ENCODE measurements around the gene HARS1.
"Not testable (repeated sequence)": the region's sequence is repeated elsewhere in the genome, so short reads cannot be mapped to it uniquely, and the experiment has no call there.

HARS1 gene

DNA sequence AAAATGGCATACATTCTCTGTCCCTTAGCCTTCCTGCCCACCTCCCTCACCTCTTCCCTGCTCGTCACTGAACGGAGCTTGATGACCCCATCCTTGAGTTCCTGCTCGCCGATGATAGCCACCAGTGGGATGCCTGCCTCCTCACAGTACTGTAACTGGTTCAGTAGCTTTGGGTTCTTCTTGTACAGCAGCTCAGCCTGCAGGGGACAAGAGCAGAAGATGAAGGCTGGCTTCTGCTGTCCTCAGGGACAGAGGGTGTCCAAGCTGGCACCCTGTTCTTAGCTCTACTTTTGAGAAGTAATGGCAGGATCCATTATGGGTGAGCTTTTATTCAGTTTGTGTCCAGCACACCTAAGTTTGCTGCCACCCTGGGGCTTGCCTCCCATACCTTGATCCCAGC is 16.5 kb downstream of the HARS1 start:
- DNase-seq: no peak

DNA sequence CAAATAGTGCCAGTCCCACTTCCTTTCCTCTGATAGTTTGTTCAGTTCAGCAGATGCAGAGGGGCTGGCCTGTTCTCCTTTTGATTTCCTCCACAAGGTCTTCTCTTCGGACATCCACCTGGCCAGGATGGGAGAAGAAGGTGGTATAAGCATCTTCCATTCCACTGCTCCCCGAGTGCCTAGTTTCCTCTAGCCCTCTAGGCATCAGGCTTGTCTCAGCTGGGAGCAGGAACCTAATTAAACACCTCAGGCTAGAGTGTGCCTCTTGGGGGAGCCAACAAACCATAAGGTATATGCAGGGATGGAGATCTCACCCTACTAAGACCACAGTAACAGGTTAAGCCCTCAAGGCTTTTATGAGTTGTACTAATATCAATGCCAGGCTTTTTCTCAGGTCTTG is 17.0 kb downstream of the HARS1 start:
- no peak for DNase-seq

DNA sequence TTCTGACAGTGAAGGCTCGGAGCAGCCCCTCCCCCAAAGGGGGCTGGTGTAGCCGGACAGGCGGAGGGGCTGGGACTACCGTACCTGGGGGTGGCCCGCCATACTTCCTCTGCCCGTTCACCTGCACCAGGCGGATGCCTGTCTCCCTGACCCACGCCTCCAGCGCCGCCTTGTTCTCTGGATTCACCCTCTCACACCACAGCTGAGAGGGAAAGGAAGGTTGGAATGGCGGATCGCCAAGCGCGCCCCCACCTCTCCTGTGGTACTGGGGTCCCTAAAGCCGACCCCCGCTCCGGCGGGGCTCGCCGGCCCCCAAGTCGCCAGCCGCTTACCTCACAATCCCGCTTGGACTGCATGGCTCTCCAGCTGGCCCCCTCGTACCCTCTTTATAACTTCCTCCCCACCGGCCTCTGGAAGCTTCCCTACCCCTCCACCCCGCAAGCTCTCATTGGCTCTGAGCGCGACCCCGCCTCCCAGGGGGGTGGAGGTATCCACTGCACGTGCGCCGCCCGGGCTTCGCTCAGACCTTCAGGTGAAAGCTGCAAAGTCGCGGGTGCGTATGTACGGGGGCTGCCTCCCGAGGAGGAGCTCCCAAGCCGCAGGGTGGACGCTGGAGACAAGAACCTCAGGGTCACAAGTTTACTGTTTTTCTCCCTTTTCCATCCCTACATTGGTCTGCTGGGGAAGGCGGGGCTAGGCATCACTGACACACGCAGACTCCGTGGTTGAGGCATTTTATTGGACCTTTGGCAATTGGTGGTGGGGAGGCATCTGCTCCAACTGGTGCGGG is 17.8 kb downstream of the HARS1 start, which contains the start of gene DND1:
TSS of gene DND1 (minus strand) at position 390 of the 790 bp plus-strand sequence. CDS start at position 356, 34 bp downstream.
- no peak for DNase-seq

DNA sequence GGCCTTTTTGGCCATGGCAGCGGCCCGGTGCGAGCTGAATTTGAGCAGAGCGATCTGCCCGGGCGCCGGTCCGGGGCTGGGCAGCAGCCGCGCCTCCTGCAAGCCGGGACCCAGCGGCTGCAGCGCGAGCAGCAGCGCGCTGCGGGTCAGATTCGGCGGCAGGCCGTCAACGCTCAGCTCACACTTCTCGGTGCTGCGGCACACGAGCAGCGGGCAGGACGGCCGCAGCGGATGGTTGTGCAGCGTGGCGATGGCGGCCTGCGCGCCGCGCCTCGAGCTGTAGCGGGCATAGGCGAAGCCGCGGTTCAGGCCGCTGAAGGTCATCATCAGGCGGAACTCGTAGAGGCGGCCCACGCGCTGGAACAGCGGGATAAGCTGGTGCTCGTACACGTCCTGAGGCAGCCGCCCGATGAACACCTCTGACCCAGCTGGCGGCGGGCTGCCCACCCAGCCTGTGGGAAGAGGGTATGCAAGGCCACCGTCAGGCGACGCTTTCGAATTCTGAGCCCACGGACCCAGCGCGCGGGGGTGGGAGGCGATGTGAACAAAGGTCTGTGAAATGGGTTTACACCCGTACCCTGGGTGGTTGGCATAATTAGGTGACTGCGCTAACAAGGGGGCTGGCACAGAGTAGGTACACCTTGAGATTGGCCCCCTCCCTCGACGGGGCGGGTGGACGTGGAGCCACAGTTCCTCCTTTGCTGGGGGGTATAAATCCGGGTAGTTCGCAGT is 18.5 kb downstream of the HARS1 start:
- DNase-seq: peak; percentile 43

DNA sequence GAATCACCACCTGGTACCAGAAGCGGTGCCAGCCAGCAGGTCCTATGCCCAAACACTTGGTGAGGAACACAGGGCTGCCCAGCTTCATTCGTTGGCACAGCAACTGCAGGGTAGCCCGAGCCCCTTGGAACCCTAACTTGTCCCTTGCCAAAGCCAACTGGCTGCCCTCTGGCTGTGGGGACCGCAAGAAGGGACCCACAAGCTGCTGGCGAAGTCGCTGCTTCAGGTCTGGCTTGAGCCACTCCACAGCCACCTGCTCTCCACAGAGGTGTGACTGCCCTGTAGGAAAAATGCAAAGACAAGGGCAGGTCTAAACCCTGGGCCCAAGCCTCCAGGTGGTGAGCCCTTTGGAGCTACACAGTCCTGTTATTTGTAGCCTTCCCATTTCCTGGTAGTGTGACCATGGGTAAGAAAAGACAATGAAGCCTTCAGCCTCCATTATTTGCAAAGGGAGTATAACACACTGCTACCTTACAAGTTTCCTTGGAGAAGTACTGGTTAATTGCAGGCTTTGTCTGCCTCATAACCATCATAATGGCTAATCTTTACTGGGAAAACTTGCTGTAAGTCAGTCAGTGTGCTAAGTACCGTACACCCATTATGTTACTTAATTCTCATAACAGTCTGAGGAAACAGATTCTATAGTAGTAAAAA is 19.6 kb downstream of the HARS1 start:
- DNase-seq: no peak

DNA sequence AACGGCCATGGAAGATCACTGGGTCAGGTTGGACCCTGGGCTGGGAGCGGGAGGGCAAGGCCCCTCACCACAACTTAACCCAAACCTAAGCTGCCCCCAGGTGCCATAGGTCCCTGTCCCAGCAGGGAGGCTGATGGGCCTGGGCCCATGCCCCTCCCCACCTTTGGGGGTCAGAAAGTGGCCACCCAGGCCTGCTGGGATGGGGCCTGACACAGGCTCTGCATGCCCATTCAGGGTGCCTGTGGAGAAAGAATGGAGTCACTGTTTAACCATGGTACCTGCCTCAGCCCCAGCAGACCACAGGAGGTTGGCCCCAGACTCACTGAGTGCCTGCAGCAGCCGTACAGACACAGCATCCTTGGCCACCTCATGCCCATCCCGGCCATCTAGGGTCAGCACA is 20.1 kb downstream of the HARS1 start:
- not testable (repeated sequence) for DNase-seq

DNA sequence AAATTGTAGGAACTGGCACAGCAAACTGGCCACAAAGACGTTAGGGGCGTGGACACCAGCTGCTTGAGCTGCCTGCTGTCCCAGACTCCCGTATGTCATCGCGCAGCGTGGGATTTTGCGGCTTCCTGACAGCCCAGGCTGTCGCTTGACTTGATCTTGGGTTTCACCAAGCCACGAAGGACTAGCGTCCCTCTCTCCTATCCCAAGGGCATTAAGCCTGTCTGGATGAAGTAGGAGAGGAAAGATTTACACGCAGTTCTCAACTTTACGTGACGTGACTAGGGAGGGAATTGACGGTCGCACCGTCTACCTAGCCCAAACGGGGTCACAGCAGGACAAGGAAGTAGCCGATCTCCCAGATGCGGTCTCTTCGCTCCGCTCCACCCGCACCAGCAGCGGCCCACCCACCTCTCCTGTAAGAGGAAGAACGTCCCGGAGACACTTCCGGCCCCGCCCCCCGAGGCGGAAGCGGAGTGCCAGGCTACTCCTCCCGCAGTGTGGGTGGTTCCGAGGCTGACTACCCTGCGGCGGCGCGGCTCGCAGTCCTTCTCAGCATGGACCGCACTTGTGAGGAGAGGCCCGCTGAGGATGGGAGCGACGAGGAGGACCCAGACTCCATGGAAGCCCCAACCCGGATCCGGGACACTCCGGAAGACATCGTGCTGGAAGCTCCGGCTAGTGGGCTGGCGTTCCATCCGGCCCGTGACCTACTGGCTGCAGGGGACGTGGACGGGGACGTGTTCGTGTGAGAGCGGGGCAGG is 26.6 kb downstream of the HARS1 start, which contains the start of gene WDR55:
TSS of gene WDR55 (plus strand) at position 546 of the 761 bp plus-strand sequence. CDS start at position 555, 9 bp downstream.
- peak; percentile 96 for DNase-seq

DNA sequence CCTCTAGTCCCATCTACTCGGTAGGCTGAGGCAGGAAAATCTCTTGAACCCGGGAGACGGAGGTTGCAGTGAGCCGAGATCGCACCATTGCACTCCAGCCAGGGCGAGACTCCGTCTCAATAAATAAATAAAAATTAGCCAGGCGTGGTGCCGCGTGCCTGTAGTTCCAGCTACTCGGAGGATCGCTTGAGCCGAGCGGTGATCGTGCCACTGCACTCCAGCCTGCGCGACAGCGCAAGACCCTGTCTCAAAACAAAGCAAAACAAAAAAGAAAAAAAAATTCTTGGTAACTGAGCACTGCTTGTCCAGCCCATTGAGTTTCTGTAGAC is 27.2 kb downstream of the HARS1 start:
- no peak for DNase-seq

DNA sequence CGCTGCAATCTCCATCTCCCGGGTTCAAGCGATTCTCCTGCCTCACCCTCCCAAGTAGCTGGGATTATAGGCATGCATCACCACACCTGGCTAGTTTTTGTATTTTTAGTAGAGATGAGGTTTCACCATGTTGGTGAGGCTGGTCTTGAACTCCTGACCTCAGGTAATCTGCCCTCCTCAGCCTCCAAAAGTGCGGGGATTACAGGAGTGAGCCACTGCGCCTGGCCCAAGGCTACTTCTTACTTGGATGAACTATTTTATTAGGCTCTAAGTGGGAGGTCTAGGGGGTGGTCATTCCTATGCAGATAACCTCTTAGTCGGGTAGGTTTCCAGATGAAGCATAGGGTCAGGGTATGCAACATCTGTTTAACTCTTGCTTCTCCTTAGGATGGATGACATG is 30.8 kb downstream of the HARS1 start:
- not testable (repeated sequence) for DNase-seq

DNA sequence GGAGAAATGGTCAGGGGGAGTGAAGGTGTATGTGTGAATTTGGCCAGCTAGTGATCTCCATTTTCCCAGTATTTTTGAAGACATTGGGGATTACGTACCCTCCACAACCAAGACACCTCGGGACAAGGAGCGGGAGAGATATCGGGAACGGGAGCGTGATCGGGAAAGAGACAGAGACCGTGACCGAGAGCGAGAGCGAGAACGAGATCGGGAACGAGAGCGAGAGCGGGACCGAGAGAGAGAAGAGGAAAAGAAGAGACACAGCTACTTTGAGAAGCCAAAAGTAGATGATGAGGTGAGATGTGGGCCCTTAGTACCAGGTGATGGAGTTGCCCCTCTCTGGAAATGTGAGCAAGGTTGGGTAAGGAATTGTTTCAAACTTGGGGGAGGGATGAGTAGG is 32.3 kb downstream of the HARS1 start:
- no peak for DNase-seq

DNA sequence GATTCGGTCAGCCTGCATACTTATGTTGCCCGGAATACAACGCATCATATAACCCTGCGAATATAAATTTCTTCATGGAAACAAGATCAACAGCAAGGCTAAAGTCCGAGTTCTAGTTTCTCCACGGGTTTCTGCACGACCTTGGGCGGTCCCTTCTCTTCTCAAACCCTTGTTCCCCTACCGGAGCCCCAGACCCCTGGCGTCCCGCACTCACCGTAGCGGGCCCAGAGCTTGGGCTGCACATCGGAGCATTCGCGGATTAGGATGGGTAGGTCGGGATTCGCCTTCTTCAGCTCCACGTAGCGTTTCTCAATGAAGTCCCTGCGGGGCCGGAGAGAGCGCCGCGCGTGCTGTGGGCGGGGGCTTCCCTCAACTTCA is 44.1 kb downstream of the HARS1 start:
- DNase-seq: no peak

DNA sequence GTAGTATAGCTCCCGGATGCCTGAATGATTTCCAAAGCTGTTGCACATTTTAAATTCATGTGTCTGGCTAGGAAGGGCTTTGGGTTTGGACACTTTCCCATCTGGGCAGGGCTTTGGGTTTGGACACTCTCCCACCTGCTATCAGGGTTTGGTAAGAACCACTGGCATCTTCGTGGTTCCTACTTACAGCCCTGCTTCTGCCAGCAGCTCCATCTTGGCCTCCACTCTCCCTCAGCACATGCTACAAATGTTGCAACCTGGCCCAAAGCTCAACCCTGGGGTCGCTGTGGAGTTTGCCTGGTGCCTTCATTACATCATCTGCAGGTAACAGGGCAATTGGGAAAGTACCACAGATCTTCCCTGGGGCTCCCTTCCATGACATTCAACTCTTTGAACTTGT is 48.5 kb downstream of the HARS1 start:
- DNase-seq: no peak

DNA sequence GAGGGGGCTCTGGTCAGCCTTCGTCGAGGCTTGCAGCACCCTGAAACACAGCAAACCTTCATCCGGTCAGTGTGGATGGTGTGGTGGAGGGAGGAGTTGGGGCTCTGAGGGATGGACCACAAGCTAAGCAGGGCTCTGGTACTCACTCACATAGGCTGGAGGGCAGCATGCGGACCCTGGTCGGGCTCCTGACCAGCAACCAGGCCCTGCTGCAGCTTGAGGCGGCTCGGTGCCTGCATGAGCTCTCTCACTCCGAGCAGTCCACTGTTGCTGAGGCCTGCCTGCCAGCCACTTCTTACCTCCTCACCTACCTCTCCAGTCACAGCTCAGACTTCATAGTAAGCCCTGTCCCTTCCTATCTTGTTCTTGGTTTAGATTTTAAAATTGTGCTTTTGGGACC is 49.5 kb downstream of the HARS1 start:
- no peak for DNase-seq

DNA sequence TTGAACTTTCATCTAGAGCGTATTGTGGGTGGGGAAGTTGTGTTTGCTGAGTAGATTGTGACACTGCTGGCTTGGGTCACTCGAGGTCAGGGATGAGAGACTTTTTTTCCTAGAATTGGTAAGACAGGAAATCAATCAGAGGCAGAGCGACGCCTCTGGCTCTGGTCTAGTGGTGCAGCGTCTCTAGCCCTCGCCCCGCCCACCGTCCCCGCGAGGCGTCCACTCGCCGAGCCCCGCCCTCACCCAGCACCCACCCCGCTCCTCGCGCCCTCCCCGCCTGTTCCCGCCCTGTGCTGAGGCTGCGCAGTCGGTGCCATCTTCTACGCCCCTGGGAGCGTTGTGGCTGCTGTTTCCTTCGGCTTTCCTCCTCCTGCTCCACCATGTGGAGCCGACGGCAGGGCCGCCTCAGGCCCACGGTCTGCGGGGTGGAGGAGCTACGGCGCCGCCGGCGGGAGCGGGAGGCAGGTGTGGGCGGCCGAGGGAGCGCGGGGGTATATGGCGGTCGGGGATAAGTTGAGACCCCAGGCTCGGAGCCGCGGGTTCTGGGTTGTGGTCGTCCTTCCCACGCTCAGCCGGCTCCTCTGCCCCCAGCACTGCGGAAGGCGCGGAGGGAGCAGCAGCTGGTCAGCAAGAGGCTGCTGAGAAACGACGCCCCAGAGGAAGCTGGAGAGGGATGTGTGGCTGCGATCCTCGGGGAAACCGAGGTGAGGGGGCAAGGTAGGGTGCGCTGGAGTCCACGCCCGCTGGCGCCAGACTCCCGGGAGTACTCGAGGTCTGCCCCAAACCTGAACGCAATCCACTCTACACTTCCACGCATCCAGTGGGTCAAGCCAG is 51.8 kb downstream of the HARS1 start, which contains the start of gene TMCO6:
TSS of gene TMCO6 (plus strand) at position 304 of the 834 bp plus-strand sequence. CDS start at position 381, 77 bp downstream.
- DNase-seq: peak; percentile 95

DNA sequence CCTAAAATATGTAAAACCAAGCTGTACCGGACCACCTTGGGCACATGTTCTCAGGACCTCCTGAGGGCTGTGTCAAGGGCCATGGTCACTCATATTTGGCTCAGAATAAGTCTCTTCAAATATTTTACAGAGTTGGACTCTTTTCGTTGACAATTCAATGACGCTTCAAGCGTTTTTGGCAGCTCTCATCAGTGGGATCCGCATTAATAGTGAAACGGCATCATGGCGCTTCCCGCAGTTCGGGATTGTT is 52.3 kb downstream of the HARS1 start:
- DNase-seq: not testable (repeated sequence)

DNA sequence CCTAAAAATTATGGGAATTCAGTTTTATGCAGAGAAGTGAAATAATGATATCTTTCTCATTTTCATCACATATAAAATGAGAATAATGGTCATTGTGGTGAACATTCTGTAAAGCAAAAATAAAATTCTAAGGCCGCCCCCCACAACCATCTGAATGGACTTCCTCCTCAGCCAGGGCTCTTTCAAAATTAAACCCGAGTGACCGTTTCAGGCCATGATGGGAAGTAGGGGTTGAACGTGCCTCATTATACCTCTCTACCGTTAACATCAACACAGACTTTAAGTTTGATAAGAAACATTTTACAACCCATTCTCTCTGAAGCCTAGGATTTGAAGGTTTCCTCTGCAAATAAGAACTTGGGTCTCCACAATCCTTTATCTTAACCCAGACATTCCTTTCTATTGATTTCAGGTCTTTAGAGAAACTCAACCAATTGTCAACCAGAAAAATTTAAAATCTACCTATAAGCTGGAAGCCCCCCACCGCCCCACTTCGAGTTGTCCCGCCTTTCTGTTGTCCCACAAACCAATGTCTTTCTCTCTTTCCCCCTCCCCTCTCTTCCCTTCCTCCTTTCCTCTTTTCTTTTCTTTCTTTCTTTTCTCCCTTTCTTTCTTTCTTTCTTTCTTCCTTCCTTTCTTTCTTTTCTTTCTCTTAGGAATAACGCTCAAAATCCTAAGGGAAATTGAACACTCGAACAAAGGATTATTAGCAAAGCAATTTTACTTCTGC is 53.6 kb downstream of the HARS1 start:
- no peak for DNase-seq

DNA sequence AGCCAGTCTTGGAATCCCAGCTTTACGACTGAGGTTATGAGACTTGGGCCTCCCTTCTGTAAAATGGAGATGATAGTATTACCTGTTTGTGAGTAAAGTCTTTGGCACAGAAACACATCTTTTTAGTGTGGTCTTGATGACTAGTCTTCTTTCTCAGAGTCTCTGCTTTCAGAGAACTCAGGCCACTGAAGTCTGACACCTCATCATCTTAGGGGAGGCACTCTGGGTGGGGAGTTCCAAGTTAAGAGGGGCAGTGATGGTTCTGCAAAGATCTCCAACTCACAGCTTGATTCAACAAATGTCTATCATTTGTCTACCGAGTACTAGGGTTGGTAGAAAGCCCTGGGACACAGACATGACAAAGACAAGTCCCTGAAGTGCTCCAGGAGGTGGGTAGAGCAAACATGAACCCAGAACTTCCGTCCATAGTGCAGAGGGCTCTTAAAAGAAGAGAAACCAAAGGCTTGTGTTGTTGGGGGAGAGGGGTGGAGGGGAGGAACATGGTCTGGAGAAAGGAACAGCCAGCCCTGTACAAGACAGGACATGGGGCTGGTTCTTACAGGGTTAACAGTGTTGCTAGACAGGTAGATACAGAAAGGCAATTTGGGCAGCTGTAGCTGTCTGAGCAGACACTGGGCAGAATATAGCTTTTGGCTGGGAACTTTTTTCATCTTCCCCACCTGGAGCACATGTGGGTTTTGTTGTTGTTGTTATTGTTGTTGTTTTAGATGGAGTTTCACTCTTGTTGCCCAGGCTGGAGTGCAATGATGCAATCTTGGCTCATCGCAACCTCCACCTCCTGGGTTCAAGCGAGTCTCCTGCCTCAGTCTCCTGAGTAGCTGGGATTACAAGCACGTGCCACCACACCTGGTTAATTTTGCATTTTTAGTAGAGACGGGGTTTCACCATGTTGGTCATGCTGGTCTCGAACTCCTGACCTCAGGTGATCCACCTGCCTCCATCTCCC is 55.6 kb downstream of the HARS1 start:
- no peak for DNase-seq

DNA sequence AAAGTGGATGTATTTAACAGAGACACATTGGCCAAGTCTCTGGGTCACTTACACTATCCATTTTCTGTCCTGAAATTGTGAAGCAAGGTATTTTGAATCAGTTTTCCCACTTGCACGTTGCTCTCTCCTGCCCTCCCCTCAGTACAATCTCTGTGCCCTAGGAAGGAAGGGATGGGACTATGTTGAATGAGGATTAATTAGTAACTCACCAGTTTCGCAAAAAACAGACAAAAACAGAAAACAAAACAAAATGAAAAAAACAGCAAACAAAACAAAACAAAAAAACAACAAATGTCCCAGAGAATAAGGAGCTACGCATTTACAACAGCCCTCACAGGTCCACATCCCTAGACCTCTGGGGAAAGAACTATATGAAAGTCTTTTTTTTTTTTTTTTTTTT is 57.1 kb downstream of the HARS1 start:
- DNase-seq: no peak

DNA sequence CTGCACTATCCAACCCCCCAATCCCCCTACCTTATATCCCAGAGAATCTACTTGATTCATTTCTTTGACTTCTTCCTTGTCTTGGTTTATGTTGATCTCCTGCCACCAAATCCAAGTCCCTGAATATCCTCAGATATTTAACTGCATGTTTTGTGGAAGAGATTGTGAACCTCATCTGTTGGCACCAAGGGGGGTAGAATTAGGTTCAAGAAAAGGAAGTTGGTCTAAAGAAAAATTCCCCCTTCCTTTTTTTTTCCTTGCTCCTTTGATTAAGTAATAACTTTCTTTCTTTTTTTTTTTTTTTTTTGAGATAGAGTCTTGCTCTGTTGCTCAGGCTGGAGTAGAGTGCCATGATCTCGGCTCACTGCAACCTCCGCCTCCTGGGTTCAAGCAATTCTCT is 57.7 kb downstream of the HARS1 start:
- no peak for DNase-seq

DNA sequence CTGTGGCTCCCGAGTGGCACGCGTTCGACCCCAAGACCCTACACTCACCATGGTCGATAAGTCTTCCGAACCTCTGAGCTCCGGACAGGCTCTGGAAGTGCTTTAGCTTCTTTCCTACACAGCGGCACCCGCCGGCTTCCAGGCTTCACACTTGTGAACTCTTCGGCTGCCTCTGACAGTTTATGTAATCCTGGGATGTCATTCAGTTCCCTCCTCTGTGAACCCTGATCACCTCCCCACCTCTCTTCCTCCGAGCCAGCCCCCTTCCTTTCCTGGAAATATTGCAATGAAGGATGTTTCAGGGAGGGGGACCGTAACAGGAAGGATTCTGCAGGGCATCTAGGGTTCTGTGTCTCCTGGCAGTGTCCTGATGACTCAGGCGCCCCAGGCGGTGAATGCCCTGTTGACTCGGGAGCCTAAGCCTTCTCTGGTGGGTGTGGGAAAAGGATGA is 58.1 kb downstream of the HARS1 start, which contains the start of gene CD14:
TSS of gene CD14 (minus strand) at position 155 of the 451 bp plus-strand sequence. CDS start at position 51, 104 bp downstream.
- peak; percentile 86 for DNase-seq
